Activated CD8-positive, alpha-beta memory T cell treated with anti-CD3 and anti-CD28 coated beads, Interleukin-2, amount 50 U/mL, for 24 hours (primary cell): ENCODE data around the gene PGAP1.

Source experiments
- DNase-seq: peaks from one replicate; pipeline ENCODE4 v3.0.0-alpha.2; 2020; ENCODE audit errors: extremely low read depth

PGAP1 gene

GRCh38 chr2:196887431-196887830 lies 39.1 kb downstream of the PGAP1 start:
- no peak for DNase-seq

GRCh38 chr2:196884368-196884767 lies 42.1 kb downstream of the PGAP1 start:
- DNase-seq = no peak

GRCh38 chr2:196876364-196876763 lies 50.1 kb downstream of the PGAP1 start:
- DNase-seq = no peak

- DNase-seq = no peak
These were observed 51.1 kb downstream of the PGAP1 start for GRCh38 chr2:196875414-196875813.

DNA sequence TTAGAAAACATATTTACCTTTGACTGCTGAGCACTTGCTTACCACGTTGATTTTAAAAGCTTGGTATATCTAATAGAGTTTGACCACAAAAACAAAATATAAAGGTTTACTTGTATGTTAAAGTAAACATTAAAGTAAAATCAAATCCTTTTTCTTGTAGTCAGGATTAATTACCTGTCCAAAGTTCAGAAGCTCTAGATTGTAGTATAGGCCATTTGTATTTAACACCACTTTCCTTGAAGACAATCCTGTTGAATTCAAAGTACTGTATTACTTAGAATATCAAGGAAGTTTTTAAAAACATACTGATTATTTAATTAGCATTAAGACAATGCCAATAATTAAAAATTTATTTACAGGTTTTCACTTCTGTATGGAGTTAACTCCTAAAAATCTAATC lies 53.0 kb downstream of the PGAP1 start:
- DNase-seq = no peak

DNA sequence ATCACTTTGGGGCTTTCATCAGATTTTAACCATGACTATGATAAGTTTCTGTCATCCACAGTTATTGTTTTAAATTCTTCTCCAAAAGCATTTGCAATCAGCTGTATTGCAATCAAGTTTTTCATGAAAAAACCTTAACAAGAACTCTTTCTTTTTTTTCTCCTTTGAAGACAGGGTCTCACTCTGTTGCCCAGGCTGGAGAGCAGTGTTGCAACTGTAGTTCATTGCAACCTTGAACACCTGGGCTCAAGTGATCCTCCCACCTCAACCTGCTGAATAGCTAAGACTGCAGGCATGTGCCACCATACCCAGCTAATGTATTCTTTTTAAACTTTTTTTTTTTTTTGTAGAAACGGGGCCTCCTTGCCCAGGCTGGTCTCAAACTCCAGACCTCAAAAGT lies 71.9 kb downstream of the PGAP1 start:
- DNase-seq = no peak

- DNase-seq = no peak
These were observed 73.0 kb downstream of the PGAP1 start for GRCh38 chr2:196853301-196854087.

DNA sequence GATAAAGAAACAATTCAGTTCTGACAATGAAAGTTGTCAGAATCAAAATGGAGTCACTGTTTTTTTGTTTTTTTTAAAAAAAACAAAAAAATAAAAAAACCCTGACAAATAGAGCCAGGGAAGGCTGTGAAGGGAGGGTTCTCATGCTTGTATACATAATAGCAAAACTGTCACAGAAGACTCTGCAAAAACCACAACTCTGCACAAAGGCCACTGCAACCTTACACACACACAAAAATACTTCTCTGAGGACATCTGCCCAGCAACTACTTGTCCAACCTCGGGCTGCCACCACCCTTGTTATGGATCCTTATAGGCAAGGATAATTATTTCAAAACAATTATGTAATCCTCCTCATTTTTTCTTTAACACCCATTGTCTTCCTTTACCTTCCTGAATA lies 75.4 kb downstream of the PGAP1 start:
- DNase-seq = no peak

DNA sequence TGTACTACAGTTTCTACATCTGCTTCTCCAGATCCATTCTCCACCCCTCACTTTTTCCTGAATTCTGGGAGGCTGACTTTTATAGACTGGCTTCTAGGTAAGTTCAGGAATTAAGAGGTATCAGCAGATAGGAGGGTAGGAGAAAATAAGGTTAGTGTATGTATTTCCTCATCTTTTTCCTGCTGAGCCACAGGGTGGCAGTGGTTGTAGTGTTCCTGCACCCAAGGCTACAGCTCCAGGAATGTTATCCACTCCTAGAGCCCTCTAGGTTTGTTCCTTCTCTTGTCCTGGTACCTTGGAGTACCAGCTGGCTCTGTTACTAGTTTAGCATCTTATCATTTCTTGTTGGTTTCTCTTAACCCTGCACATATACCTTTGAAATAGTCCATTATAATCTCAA lies 76.6 kb downstream of the PGAP1 start:
- no peak for DNase-seq

DNA sequence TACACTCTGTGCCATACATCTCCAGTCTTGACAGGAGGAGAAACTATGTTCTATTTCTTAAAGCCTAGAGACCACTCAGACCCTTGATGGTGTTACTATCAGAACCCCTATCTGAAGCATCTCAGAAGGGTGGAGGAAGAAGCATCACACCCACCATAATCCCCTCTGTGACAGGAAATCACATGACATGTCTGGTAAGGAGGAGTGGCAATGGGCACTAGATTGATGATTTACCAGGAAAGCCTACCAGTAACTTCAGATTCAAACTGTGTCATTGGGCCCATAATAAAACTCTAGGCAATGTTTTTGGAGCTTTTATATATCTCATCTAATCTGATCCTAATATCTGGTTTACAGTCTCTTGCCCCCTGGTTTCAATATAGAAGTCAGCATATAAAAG lies 80.2 kb downstream of the PGAP1 start:
- no peak for DNase-seq

GRCh38 chr2:196845371-196845770 lies 81.1 kb downstream of the PGAP1 start:
- no peak for DNase-seq

DNA sequence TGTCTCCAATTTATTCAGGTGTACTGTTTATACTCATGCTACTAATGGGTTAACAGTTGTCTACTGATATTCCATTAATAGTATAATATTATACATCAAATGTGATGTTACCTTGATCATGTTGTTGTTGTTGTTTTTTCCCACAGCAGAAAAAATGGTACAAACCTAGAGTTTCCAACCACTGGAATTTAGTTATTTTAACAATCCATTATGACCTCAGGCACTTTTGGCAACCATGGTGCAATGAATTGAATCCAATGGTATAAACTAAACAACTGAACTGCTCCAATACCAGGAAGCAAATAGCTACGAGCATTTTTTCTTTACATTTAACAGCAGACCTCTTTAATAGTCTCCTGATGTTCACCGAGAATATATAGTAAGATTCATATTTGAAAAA lies 86.3 kb downstream of the PGAP1 start:
- no peak for DNase-seq

DNA sequence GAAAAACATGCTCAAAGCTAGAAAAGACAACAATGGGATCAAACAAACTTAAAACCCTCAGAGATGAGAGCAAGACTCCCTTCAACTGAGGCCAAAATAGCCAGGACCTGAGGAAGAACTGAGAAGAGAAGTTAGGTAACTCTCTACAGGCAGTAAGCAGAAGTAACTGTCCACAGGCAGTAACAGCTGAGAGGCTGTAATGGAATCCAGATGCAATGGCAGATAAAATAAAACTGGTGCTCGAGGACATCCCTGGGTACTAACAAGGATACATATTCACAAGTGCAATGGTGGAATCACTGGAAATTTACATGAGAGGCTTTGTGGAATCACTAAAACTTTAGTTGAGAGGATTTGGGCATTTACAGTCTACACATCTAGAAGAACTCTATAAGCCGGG lies 86.9 kb downstream of the PGAP1 start:
- no peak for DNase-seq

- DNase-seq = no peak
These were observed 90.1 kb downstream of the PGAP1 start for GRCh38 chr2:196836440-196836839.

DNA sequence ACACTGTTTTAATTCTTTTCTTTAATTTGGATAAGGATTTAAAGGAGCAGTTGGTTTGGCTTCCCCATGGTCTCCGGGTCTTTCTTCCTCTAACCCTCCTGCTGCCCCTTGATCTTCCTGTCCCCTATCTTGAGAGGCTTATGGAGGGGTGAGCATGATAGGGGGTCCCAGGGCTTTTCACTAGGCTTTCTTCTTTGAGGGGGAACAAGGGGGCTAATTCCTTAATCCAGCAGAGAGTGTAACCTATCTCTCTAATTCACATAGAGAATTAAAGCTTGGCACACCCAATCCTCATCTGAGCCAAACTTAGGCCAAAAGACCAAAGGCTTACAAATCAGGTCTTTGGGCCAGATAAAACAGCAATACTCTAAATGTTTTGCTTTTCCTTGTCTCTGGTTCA lies 95.8 kb downstream of the PGAP1 start:
- no peak for DNase-seq

GRCh38 chr2:196827356-196827755 lies 99.2 kb downstream of the PGAP1 start:
- DNase-seq = no peak

- DNase-seq = no peak
These were observed 102.6 kb downstream of the PGAP1 start for GRCh38 chr2:196823750-196824522.

- DNase-seq = no peak
These were observed 105.3 kb downstream of the PGAP1 start for GRCh38 chr2:196821195-196821594.

DNA sequence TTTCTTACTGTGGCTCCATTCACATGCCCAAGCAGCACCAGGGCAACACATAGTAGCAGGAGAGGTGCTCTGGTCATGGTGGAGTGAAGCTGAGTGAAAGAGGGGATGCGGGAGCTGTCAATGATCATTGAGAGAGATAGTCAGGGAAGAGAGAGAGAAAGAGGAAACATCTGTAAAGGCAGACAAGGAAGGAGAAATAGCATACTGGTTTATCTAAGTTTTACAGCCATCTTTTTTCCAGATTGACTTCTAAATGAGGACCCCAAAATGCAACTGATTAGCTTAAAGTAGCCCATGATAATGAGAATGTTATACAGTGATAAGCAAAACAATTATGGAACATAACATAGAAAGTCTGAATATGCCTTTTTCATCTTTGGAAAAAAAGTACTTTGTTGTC lies 117.2 kb downstream of the PGAP1 start, which contains the start of gene C2orf66:
TSS of gene C2orf66 (minus strand) at position 96 of the 400 bp plus-strand sequence. CDS start at position 77, 19 bp downstream.
- DNase-seq = no peak

GRCh38 chr2:196808083-196808665 lies 118.3 kb downstream of the PGAP1 start:
- DNase-seq = no peak

GRCh38 chr2:196804381-196804780 lies 122.1 kb downstream of the PGAP1 start:
- DNase-seq = no peak

- DNase-seq = no peak
These were observed 124.1 kb downstream of the PGAP1 start for GRCh38 chr2:196802401-196802800.
